ENCODE results near the gene MSI2. TPM values are rescaled to one million over a fixed set of nuclear protein-coding genes. Genes with fewer than 3 reads are reported as not detected.

MSI2 gene
- total RNA-seq, 4 donors from 2014 or later = 27.3 to 50.4 (median 36.8) TPM

GRCh38 chr17:57453841-57454425 lies 197.6 kb downstream of the MSI2 start:
- H3K9me3 ChIP-seq = no peaks in the 10 kb centered on the region
- peaks cover 0 to 17% (median 0%) of the 10 kb centered on the region in 3 donors for H3K4me1 ChIP-seq
- TF ChIP-seq POLR2A (IDR thresholded peaks at IDR 0.05) (no peak), POLR2AphosphoS5 (IDR thresholded peaks at IDR 0.05) (no peak), CTCF (IDR thresholded peaks at IDR 0.05) (no peak), EP300 (IDR thresholded peaks at IDR 0.05) (no peak)
- 95 to 96% methylated on average over 4 to 7 of the region's 7 CpGs for WGBS, 2 donors (ENCODE audit: low coverage in 1 of 2)
- H3K27ac ChIP-seq = no peak overlapping the region
- no peaks in the 10 kb centered on the region for H3K36me3 ChIP-seq
- no peaks in the 10 kb centered on the region for H3K27me3 ChIP-seq
- H3K4me3 ChIP-seq = no peak overlapping the region
- ATAC-seq = no peak

- Histone ChIP-seq H3K27ac (no peak overlapping the region), H3K9me3 (no peaks in the 10 kb centered on the region)
Observed at GRCh38 chr17:57454729-57455062, 198.4 kb downstream of the MSI2 start.

GRCh38 chr17:57455063-57455914 lies 199.0 kb downstream of the MSI2 start:
- Histone ChIP-seq H3K4me1 (peaks cover 0 to 17% (median 0%) of the 10 kb centered on the region in 3 donors), H3K27me3 (no peaks in the 10 kb centered on the region), H3K27ac (no peak overlapping the region), H3K36me3 (no peaks in the 10 kb centered on the region), H3K9me3 (no peaks in the 10 kb centered on the region), H3K4me3 (no peak overlapping the region)
- 61 to 79% methylated on average over 6 to 21 of the region's 25 CpGs for WGBS, 2 donors (ENCODE audit: low coverage in 1 of 2)
- ATAC-seq = no peak
- TF ChIP-seq CTCF (IDR thresholded peaks at IDR 0.05) (no peak), POLR2A (IDR thresholded peaks at IDR 0.05) (no peak), EP300 (IDR thresholded peaks at IDR 0.05) (no peak), POLR2AphosphoS5 (IDR thresholded peaks at IDR 0.05) (no peak)

More at GRCh38 chr17:57454729-57455062, 198.4 kb downstream of the MSI2 start:
- Histone ChIP-seq H3K27me3 (no peaks in the 10 kb centered on the region), H3K36me3 (no peaks in the 10 kb centered on the region), H3K4me1 (peaks cover 0 to 17% (median 0%) of the 10 kb centered on the region in 3 donors), H3K4me3 (no peak overlapping the region)
- TF ChIP-seq EP300 (IDR thresholded peaks at IDR 0.05) = no peak
- TF ChIP-seq CTCF (IDR thresholded peaks at IDR 0.05) = no peak
- no peak for TF ChIP-seq POLR2A (IDR thresholded peaks at IDR 0.05)
- no peak for TF ChIP-seq POLR2AphosphoS5 (IDR thresholded peaks at IDR 0.05)
- 80% methylated on average over 3 of the region's 5 CpGs; no CpG with 5 or more reads in 1 of the 2 donors for WGBS, 2 donors (ENCODE audit: low coverage in 1 of 2)
- no peak for ATAC-seq

GRCh38 chr17:57456622-57457021 lies 200.3 kb downstream of the MSI2 start:
- H3K36me3 ChIP-seq = no peaks in the 10 kb centered on the region
- peaks cover 0 to 17% (median 0%) of the 10 kb centered on the region in 3 donors for H3K4me1 ChIP-seq
- no peaks in the 10 kb centered on the region for H3K9me3 ChIP-seq
- no peaks in the 10 kb centered on the region for H3K27me3 ChIP-seq
- TF ChIP-seq CTCF (IDR thresholded peaks at IDR 0.05) = no peak
- no peak for TF ChIP-seq POLR2AphosphoS5 (IDR thresholded peaks at IDR 0.05)
- TF ChIP-seq POLR2A (IDR thresholded peaks at IDR 0.05) = no peak
- no peak for TF ChIP-seq EP300 (IDR thresholded peaks at IDR 0.05)
- H3K4me3 ChIP-seq = no peak overlapping the region
- H3K27ac ChIP-seq = no peak overlapping the region
- ATAC-seq = no peak
- WGBS, 2 donors (ENCODE audit: low coverage in 1 of 2) = 42 to 77% methylated on average over 2 to 3 of the region's 3 CpGs

Data from gastroesophageal sphincter (tissue), 4 donors.